Omental fat pad (tissue), 4 donors: ENCODE results near the gene MARCOL. TPM values are rescaled to one million over a fixed set of nuclear protein-coding genes. Genes with fewer than 3 reads are reported as not detected.

Experiments used
- ATAC-seq: fragments of 150-250 bp; one replicate; pipeline ENCODE4 v1.9.1; 2016; ENCODE audit warnings: mild to moderate bottlenecking, moderate library complexity; ENCODE audit not compliant: low FRiP score
- DNase-seq: peaks from one replicate; pipeline ENCODE4 v3.0.0-alpha.2; 2019; ENCODE audit warnings: low spot score
- CTCF ChIP-seq, 3 donors: fragments of 450-650 bp; IDR thresholded peaks; one replicate each; pipeline ENCODE4 v1.5.1; 2016 to 2017; ENCODE audit warnings: antibody characterized with exemption in 3 of 3, mild to moderate bottlenecking in 3 of 3, moderate library complexity in 2 of 3
- total RNA-seq, 4 donors: library from RNA; depleted of rRNA; stranded (reverse); fragments of >200 nt; gene quantifications; one replicate each; pipeline ENCODE4 v1.1.0, GENCODE V29; 2016

MARCOL gene
- total RNA-seq, 4 donors from 2014 or later = not detected

DNA sequence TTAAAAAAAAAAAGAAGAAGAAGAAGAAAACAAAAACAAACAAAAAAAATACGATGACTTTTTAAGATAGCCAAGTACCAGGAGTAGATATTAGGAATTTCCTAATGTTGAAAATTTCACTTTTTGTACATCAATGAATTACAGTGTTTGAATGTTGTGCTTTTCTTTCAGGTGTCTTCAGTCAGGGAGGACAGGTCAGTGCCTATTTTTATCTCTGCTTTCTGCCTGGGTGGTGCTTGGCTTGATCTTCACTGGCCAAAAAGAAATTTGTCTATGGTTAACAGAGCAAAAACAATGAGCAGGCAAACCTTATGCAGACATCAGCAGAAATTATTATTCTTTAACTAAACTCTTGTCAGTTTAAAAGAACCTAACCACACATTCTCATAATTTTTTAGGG, 32.5 kb upstream of the MARCOL start:
- DNase-seq = no peak
- no peak for TF ChIP-seq CTCF (IDR thresholded peaks at IDR 0.05)
- ATAC-seq = no peak

GRCh38 chr5:148206620-148207019, 31.7 kb upstream of the MARCOL start:
- DNase-seq (no peak), ATAC-seq (no peak)
- no peak for TF ChIP-seq CTCF (IDR thresholded peaks at IDR 0.05)

GRCh38 chr5:148208226-148208625, 30.1 kb upstream of the MARCOL start:
- DNase-seq (no peak), ATAC-seq (no peak)
- no peak for TF ChIP-seq CTCF (IDR thresholded peaks at IDR 0.05)

GRCh38 chr5:148209151-148209770, 29.1 kb upstream of the MARCOL start:
- DNase-seq (no peak), ATAC-seq (no peak)
- no peak for TF ChIP-seq CTCF (IDR thresholded peaks at IDR 0.05)

- ATAC-seq (no peak), DNase-seq (no peak)
- no peak for TF ChIP-seq CTCF (IDR thresholded peaks at IDR 0.05)
Measured at GRCh38 chr5:148214665-148215185, 23.6 kb upstream of the MARCOL start.

DNA sequence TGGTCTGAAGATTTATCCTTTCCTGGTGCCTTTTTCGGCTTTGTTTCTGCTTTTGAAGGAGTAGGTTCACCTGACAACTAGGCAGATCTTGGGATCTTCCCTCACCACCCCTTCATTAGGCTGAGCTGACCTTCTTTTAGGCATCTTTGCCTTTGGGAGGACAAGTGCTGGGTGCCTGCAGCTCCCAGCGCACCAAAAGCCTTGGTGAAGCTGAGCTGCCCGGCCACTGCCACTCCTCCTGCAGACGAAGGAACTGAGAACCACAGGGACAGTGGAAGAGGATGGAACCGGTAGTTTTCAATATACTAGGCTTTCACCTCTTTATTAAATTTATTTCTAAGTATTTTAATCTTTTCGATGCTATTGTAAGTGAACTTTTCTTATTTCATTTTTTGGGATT, 16.8 kb upstream of the MARCOL start:
- DNase-seq (no peak), ATAC-seq (no peak)
- no peak for TF ChIP-seq CTCF (IDR thresholded peaks at IDR 0.05)

GRCh38 chr5:148224117-148224742, 14.1 kb upstream of the MARCOL start:
- DNase-seq (no peak), ATAC-seq (no peak)
- no peak for TF ChIP-seq CTCF (IDR thresholded peaks at IDR 0.05)
